GM10248 (cell line): Measurements from ENCODE around the gene SLC46A1.

Source experiments
- CTCF ChIA-PET: fragments of 300-600 bp; sonication (Branson Sonifier 250); formaldehyde crosslinking; extraction: SDS; loops from one replicate; lab custom pipeline; 2021; ENCODE audit warnings: antibody characterized with exemption; lab: Yijun Ruan, JAX
- POLR2A ChIA-PET: fragments of 350-650 bp; sonication (Branson Sonifier 250); formaldehyde crosslinking; extraction: SDS; loops from one replicate; lab custom pipeline; 2020; ENCODE audit warnings: antibody characterized with exemption; lab: Yijun Ruan, JAX
- DNase-seq: peaks from one replicate; pipeline ENCODE4 v3.0.0; 2012; ENCODE audit errors: extremely low spot score
- TF ChIP-seq, protein P1 (sequence below): IDR thresholded peaks from 2 replicates; pipeline ENCODE4 v1.5.1; 2012; ENCODE audit warnings: mild to moderate bottlenecking, low read depth; ENCODE audit errors: extremely low read depth, missing control alignments, control extremely low read depth

The SLC46A1 gene

DNA sequence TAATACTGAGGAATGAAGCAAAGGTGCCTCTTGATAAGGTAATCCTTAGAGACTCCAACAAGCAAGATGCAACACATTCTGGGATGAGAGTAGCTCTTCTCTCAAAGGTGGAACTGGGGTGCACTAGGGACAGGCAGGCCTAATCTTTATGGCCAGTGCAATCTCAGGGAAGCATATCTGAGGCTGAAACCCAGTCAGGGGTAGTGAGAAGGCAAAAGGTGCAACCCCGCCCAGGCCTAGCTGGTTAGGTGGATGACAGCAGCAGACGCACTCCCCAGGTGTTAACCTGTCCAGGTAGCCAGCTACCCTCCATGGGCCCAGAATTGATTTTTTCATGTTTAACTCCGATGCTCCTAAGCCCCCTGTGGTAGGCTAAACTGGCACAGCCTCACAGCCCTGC is 9.9 kb upstream of the SLC46A1 start:
- ChIA-PET POLR2A (no interaction called here), CTCF (interaction anchor here (0.7 to 4.9 kb wide), 31 partner anchors 8 to 610 kb away, joined by 3 to 37 read pairs (median 5); partner anchors contain the start of genes SLC46A1, TNFAIP1 and VTN)
- TF ChIP-seq, protein P1, sequence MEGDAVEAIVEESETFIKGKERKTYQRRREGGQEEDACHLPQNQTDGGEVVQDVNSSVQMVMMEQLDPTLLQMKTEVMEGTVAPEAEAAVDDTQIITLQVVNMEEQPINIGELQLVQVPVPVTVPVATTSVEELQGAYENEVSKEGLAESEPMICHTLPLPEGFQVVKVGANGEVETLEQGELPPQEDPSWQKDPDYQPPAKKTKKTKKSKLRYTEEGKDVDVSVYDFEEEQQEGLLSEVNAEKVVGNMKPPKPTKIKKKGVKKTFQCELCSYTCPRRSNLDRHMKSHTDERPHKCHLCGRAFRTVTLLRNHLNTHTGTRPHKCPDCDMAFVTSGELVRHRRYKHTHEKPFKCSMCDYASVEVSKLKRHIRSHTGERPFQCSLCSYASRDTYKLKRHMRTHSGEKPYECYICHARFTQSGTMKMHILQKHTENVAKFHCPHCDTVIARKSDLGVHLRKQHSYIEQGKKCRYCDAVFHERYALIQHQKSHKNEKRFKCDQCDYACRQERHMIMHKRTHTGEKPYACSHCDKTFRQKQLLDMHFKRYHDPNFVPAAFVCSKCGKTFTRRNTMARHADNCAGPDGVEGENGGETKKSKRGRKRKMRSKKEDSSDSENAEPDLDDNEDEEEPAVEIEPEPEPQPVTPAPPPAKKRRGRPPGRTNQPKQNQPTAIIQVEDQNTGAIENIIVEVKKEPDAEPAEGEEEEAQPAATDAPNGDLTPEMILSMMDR, result no peak
- DNase-seq, result no peak

- ChIA-PET POLR2A (no interaction called here), CTCF (no interaction called here)
- TF ChIP-seq, protein P1, result no peak
- no peak for DNase-seq
Observed at GRCh38 chr17:28413804-28414203, 7.8 kb upstream of the SLC46A1 start.

DNA sequence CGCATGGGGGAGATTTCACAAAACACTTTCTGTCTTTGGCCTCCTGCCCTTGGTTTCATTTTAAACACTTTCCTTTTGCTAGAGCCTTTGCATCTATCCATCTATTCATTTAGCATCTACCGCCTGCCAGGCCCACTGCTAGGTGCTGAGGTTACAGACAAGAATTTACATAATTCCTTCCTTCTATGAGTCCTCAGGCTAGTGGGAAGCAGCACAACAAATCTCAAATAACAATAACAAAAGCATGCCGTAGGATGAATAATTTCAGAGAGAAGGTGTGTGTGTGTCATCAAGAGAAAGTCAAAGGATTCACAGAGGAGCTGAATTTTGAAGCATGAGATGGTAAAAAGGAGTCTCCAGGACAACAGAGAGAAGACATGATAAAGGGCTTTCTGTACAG is 6.1 kb upstream of the SLC46A1 start:
- POLR2A ChIA-PET, result no interaction called here
- CTCF ChIA-PET, result no interaction called here
- DNase-seq, result no peak
- TF ChIP-seq, protein P1, result no peak

DNA sequence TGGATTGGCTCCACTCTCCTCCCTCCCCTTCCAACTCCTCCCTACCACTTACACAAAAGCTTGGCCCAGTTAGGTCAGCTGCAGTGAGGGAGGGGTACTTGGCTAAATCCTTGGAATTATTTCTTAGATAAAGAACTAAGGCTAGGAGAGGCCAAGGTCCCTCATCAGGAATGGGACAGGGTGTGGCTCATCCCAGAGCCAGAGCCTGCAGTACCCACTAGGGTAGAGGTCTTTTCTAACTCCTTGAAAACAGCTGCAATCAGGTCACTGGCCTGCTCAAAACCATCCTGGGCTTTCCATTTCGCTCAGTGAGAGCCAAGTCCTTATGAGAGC is 1.9 kb upstream of the SLC46A1 start:
- TF ChIP-seq, protein P1, result no peak
- POLR2A ChIA-PET, result interaction anchor here (0.6 kb wide), 1 partner anchor 425 kb away, joined by 3 read pairs; no protein-coding TSS in a partner anchor
- no peak for DNase-seq
- CTCF ChIA-PET, result interaction anchor here (1.1 to 3.3 kb wide), 2 partner anchors 9 to 168 kb away, joined by 3 to 31 read pairs; no protein-coding TSS in a partner anchor

DNA sequence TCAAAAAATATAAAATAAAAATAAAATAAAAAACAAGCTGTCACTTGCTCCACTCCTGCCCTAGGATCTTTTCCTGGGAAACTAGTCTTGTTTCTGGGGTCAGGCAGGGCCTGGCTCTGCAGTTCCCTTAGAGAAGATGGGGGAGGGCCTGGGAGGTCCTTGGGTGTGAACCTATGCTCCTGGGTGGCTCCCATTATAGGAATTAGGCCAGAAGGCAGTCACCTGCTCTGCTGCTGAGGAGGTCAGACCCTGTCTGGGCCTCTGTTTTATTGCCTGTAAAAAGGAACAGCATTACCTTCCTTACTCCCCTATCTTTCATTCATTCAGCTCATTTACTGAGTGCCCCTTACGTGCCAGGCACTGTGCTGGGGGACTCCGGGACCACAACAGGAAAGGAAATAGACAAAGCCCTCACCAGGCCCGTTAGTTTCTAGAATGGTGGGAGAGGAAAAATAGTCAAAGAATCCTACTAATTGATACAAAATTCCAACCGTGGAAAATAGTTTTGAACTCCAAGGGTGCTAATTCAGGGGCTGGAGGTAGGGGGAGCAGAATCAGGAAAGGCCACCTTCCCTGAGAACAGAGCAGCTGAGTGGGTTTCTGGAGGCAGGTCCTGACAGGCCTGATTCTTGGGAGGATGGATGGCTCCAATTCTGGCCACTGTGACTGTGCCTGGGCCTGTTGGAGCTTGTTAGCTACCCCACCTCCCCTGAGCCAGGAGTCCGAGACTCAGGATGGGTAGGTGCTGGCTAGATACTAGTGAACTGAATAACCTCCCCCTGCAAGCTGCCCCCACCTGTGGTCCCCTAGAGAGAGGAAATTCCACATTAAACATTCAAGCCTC is 1.3 kb upstream of the SLC46A1 start:
- DNase-seq, result no peak

GRCh38 chr17:28406473-28406814 is 432 bp upstream of the SLC46A1 start:
- TF ChIP-seq, protein P1, result no peak
- ChIA-PET CTCF (interaction anchor here (1.2 to 3.3 kb wide), 2 partner anchors 11 to 155 kb away, joined by 3 to 31 read pairs; no protein-coding TSS in a partner anchor), POLR2A (no interaction called here)
- no peak for DNase-seq

More for the DNA sequence above, 1.3 kb upstream of the SLC46A1 start:
- ChIA-PET CTCF (interaction anchor here (1.1 to 3.3 kb wide), 3 partner anchors 10 to 168 kb away, joined by 3 to 31 read pairs (median 3); no protein-coding TSS in a partner anchor), POLR2A (interaction anchor here (0.6 kb wide), 1 partner anchor 424 kb away, joined by 3 read pairs; no protein-coding TSS in a partner anchor)
- TF ChIP-seq, protein P1, result no peak
